Measurements from ENCODE around the gene FOXP1. TPM values are rescaled to one million over a fixed set of nuclear protein-coding genes. Genes with fewer than 3 reads are reported as not detected.

FOXP1 gene
- total and polyA plus RNA-seq, 2 of the 13 experiments (the other 11 are each of a cell fraction or from before 2014, with no cell fraction given), result 40.4 to 59.0 TPM

DNA sequence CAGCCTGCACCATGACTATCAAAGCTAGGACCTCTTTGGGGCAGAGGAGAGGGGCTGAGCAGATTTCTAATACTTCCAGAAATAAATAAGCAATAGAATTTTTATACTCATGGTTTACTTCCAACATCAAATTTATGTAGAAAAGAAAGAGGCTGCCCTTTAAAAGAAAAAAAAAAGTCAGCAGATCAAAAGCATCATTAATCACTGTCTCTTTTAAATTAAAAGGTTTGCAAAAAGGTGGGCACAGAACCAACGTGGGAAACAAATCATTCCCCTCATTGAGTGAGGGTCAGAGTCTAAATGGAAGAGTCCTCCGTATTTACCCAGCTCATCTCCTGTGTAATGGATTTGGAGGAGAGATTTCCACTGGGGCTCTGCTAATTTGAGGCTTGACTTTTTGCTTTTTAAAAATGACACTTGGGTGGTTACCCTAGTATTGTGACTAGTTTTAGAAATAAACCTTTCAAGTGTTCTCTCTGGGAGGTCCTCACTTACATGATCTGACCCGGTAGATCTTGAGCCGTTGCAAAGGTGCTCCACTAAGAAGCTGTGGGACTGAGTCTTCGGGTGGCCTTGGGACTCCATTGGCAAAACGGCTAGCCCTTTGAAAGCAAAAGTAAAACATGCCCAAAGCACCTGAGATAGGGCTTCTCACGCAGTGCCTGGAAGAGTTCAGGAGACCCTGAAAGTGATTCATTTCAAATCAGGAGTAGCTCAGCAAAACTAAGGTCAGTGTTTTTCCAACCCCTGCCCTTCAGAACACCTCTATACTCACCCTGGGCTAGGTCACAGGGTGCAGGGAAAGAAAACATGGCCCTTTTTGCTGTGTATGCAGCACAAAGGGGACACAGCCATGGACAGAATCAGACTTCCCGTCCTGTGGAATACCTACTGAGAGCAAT, 320.9 kb downstream of the FOXP1 start (continued):
- TF ChIP-seq SOX13 (IDR thresholded peaks at IDR 0.05) (no peak), SOX13 (CRISPR knock-in tag; conservative IDR thresholded peaks at IDR 0.05 in 1 of 2, IDR thresholded peaks at IDR 0.05 in 1 of 2) (peak in 1 of 2 experiments; percentile 25; a peak in 1 of 4 replicates), TBL1XR1 (IDR thresholded peaks at IDR 0.05; ENCODE audit: borderline replicate concordance, low read length, partially characterized antibody) (no peak), ZNF75D (CRISPR knock-in tag; IDR thresholded peaks at IDR 0.05; ENCODE audit: borderline replicate concordance) (no peak), RXRB (CRISPR knock-in tag; IDR thresholded peaks at IDR 0.05; ENCODE audit: borderline replicate concordance) (peak; percentile 51; the same call in 1 of the 2 replicates), FIP1L1 (IDR thresholded peaks at IDR 0.05; ENCODE audit: borderline replicate concordance, insufficient read depth, low read depth, low read length) (no peak), NR1H2 (CRISPR knock-in tag; IDR thresholded peaks at IDR 0.05; ENCODE audit: borderline replicate concordance, low read depth) (no peak), MAFK (conservative IDR thresholded peaks at IDR 0.05 in 1 of 2, IDR thresholded peaks at IDR 0.05 in 1 of 2; ENCODE audit: low read length in 2 of 2) (peak in 1 of 2 experiments; percentile 22; a peak in 1 of 4 replicates)
- TF ChIP-seq, protein P1, sequence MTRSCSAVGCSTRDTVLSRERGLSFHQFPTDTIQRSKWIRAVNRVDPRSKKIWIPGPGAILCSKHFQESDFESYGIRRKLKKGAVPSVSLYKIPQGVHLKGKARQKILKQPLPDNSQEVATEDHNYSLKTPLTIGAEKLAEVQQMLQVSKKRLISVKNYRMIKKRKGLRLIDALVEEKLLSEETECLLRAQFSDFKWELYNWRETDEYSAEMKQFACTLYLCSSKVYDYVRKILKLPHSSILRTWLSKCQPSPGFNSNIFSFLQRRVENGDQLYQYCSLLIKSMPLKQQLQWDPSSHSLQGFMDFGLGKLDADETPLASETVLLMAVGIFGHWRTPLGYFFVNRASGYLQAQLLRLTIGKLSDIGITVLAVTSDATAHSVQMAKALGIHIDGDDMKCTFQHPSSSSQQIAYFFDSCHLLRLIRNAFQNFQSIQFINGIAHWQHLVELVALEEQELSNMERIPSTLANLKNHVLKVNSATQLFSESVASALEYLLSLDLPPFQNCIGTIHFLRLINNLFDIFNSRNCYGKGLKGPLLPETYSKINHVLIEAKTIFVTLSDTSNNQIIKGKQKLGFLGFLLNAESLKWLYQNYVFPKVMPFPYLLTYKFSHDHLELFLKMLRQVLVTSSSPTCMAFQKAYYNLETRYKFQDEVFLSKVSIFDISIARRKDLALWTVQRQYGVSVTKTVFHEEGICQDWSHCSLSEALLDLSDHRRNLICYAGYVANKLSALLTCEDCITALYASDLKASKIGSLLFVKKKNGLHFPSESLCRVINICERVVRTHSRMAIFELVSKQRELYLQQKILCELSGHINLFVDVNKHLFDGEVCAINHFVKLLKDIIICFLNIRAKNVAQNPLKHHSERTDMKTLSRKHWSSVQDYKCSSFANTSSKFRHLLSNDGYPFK (CRISPR knock-in tag; IDR thresholded peaks at IDR 0.05; ENCODE audit: borderline replicate concordance), result no peak
- TF ChIP-seq, protein P2, sequence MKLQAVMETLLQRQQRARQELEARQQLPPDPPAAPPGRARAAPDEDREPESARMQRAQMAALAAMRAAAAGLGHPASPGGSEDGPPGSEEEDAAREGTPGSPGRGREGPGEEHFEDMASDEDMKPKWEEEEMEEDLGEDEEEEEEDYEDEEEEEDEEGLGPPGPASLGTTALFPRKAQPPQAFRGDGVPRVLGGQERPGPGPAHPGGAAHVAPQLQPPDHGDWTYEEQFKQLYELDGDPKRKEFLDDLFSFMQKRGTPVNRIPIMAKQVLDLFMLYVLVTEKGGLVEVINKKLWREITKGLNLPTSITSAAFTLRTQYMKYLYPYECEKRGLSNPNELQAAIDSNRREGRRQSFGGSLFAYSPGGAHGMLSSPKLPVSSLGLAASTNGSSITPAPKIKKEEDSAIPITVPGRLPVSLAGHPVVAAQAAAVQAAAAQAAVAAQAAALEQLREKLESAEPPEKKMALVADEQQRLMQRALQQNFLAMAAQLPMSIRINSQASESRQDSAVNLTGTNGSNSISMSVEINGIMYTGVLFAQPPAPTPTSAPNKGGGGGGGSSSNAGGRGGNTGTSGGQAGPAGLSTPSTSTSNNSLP (IDR thresholded peaks at IDR 0.05; ENCODE audit: low read depth, low read length), result no peak
